GM19467 (cell line): ENCODE measurements around the gene GNGT2.
"Not testable (repeated sequence)": the region's sequence is repeated elsewhere in the genome, so short reads cannot be mapped to it uniquely, and the experiment has no call there.

Source experiments
- ATAC-seq: cut with Tn5 transposase; IDR thresholded peaks from one replicate; pipeline ENCODE4 v1.9.1; 2021; ENCODE audit warnings: mild to moderate bottlenecking, moderate library complexity; ENCODE audit not compliant: unreplicated experiment

The GNGT2 gene

GRCh38 chr17:49213399-49213798 is 3.0 kb upstream of the GNGT2 start:
- no peak for ATAC-seq

DNA sequence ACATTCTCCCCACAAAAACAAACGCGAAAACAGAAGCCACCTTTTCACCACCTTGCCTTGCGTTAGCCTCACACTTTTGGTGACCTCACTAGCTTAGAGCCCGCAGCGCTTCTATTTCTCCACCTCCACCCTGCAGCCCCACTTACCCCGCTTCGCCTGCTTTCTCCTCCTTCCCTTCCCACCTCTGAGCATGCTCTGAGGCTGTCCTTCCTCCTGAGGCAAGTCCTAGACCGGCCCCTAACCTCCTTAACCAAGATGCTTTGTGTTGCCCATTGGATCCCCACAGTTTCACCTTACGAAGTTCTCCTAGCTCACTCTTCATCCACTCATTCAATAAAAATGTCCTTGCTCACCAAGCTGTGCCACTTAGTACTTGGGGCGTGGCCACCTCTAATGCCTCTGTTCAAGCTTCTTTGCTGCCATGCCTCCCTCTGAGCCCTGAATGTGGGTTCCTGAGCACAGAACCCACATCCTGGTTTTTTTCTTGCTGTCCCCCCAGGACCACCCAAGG is 1.3 kb downstream of the GNGT2 start:
- ATAC-seq, result no peak

- no peak for ATAC-seq
These were observed 5.9 kb downstream of the GNGT2 start for GRCh38 chr17:49204516-49204915.

GRCh38 chr17:49203796-49204195 is 6.6 kb downstream of the GNGT2 start:
- ATAC-seq, result no peak

DNA sequence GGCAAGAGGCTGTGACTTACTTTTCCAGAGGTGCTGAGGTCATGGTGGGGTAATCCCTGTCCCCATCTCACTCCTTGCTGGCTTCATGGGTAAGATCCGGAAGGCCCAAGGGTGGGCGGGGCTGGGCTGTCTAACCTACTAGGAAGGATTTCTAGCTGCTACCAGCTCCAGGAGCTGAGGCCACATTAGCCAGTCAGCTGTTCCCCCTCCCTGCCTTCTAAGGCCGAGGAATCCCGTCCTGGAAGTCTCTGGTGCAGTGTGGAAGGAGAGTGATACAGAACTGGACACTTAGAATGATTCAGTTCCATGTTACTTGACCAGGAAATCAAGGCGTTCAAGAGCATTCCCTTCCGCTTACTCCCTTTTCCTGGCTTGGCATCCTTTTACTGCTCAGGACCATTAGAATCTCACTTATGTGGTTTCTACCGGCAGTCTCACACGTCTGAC is 8.9 kb downstream of the GNGT2 start:
- no peak for ATAC-seq

DNA sequence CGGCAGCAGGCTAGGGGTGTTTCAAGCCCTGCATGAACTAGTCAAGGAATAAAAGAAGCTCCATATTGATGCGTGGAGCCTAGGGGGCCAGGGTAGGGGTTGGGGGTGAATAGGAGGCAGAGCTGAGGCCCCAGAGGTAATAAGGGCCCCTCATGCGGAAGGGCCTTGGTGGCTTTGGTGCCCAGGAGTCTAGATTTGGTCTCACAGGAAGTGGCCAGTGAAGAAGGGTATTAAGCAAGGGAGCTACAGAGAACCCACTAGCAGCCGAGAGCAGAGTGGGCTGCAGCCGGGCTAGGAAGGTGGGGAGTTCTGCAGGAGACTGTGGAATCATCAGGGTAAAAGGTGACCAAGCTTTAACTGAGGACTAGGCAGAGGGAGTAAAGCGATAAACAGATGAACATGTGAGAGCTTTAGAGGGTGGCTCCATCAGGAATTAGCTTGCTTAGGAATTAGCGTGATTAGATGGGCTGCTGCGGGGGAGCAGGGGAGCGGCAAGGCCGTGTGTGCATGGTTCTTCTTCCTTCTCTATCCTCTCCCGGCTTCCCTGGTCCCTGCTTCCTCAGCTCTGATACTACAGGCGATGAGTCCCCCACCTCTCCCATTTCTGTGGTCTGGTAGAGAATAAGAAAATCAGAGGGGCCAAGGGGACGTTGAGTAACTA is 9.8 kb downstream of the GNGT2 start:
- ATAC-seq, result no peak

DNA sequence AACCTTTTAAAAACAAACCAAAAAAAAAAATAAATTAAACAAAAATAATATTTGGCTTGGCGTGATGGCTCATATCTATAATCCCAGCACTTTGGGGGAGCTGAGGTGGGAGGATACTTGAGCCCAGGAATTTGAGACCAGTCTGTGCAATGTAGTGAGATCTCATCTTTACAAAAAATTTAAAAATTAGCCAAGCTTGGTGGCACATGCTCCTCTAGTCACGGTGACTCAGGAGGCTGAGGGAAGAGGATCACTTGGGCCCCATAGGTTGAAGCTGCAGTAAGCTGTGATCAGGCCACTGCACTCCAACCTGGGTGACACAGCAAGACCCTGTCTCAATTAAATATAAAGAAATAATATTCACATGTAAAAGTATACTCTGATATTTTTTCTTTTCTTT is 12.2 kb downstream of the GNGT2 start:
- ATAC-seq, result no peak

- ATAC-seq, result no peak
These were observed 12.9 kb downstream of the GNGT2 start for GRCh38 chr17:49197346-49197998.

DNA sequence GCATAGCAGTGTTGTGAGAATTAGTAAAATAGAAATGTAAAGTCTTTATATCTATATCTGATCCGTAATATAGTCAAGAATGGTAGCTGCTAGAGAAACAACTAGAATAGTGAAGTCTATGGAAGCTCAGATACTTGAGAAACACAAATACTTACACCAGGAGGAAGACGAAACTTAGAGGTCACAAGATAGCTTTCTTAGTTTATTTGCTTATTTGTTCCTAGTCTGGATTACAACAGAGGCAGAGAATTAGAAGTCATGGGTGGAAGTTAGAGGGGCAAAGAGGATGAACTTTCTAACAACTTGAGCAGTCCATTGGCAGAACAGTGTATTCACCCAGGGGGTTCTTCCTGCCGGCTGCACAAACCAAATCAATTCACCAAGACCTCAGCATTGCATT is 13.9 kb downstream of the GNGT2 start:
- ATAC-seq, result no peak

DNA sequence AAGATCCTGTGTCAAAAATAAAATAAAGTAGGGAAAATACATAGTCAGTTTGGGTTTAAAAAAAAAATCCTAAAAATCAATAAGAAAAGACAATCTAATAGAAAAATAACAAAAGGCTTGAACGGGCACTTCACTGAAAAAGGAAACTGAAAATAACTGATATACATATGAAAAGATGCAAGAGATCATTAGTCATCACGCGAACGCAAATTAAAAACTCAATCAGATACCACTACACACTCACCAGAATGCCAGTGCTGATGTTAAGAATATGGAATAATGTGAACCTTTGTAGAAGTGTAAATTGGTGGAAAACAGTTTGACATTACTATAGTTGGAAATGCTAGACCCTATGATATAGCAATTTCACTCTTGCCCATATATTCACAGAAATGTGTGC is 14.6 kb downstream of the GNGT2 start:
- no peak for ATAC-seq

- no peak for ATAC-seq
These were observed 16.1 kb downstream of the GNGT2 start for GRCh38 chr17:49194297-49194607.

DNA sequence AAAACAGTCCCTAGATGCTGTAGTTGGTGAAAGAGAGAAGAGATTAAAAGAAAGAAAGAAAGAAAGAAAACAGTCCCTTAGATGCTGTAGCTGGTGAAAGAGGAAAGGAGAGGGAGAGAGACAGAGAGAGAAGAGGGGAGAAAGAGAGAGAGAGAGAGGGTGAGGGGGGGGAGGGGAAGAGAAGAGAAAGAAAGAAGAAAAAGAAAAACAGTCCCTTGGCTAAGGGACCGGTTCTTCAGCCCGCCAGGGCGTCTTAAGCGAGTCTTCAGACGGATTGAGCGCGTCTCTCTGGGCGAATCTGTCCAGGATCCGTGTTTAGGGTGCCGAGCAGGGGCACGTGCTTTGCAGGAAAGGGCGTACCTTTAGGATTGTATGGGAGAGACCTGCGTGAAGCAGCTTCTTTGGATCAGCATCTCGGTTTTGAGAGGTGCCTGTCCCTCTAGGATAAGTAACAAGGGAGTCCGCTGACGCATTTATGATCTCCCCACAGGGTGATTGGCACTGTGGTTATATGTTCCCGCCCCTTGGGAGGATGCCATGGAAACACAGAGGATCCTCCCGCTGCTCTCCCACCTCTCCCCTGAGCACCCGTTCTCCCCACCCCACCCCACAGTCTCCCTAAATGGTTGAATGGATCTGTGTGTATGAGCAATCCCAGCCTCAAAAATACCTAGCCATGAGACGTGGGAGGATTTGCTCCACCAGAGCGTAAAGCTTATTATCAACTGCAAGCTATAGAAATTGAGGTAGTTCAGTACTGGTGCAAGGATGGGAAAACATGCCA is 16.7 kb downstream of the GNGT2 start:
- no peak for ATAC-seq

DNA sequence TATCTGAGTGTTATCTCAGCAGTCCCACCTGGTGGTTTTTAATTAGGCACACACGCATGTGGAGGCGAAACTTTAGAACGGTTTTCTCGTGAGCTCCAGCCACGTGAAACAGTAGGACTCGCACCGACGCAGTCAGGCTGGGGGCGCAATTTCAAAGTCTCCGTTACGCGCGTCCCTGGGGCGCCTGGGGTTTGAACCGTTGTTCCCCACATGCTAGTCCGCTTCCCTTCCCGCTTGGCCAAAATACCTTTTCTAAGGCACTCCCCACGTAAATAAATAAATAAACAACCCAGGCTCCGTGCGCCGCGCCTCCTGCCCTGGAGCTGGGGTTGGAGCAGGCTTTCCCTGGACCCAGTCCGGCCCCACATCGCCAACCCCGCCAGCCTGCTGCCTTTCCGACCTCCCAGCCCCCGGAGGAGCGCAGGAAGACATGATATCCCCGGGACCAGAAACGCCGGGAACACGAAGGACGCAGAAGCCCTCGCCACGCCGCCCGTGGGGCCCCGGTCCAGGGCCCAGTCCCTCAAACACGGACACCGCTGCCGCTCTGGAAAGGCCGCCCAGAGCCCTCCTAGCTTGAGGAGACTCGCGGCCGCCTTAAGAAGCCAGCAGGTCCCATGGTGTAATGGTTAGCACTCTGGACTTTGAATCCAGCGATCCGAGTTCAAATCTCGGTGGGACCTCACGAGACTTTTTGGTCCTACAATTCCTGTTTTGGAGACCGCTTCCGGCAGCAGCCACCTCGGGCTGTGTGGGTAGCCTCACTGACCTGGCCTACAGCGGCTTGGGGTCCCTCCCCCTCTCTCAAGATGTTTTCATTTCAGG is 18.2 kb downstream of the GNGT2 start:
- peak; percentile 26 for ATAC-seq

- peak; percentile 8 for ATAC-seq
These were observed 18.9 kb downstream of the GNGT2 start for GRCh38 chr17:49191409-49191916.

DNA sequence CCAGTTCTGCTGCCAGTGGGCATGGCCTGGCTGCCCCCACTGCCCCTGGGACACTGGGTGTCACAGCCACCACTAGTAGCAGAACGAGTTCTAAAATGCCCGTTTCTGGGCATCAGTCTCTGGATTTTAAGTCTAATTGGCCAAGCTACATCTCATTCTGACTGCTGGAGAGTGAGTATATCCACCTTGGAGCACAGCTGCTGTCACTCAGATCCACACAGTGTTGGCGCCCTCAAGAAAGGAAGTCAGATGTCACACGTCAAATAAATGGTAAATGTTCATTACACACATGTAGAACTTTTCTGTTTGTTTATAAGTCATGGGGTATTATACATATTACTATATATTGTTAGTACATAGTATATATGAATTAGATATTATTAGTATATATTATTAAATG is 19.4 kb downstream of the GNGT2 start:
- ATAC-seq, result no peak

DNA sequence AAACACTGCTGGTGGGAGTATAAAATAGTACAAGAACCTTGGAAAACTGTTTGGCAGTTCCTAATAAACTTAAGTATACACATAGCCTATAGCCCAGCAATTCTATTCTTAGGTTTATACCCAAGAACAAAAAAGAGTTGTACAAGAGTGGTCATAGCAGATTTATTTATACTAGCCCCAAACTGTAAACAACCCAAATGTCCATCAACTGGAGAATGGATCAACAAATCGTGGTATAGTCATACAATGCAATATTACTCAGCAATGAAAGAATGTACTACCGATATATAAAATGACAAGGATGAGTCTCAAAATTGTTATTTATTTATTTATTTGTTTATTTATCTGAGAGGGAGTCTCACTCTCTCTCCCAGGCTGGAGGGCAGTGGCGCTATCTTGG is 23.1 kb downstream of the GNGT2 start:
- no peak for ATAC-seq

- not testable (repeated sequence) for ATAC-seq
These were observed 25.0 kb downstream of the GNGT2 start for GRCh38 chr17:49185381-49185780.

GRCh38 chr17:49184522-49184921 is 25.9 kb downstream of the GNGT2 start:
- ATAC-seq, result not testable (repeated sequence)

GRCh38 chr17:49183801-49184200 is 26.6 kb downstream of the GNGT2 start:
- no peak for ATAC-seq

GRCh38 chr17:49183341-49183740 is 27.0 kb downstream of the GNGT2 start:
- ATAC-seq, result no peak
